ENCODE results near the gene ANKS1B.
"Not testable (repeated sequence)": the region's sequence is repeated elsewhere in the genome, so short reads cannot be mapped to it uniquely, and the experiment has no call there.

The ANKS1B gene

GRCh38 chr12:99034201-99034600 lies 950.5 kb downstream of the ANKS1B start:
- H3K36me3 Mint-ChIP-seq (ENCODE audit: low read depth); H3K27me3 Mint-ChIP-seq; H3K4me3 Mint-ChIP-seq; H3K9me3 Mint-ChIP-seq; intact Hi-C loops (cut with micrococcal nuclease); H3K4me1 Mint-ChIP-seq (ENCODE audit: low read depth); H3K27ac Mint-ChIP-seq: not testable (repeated sequence)

DNA sequence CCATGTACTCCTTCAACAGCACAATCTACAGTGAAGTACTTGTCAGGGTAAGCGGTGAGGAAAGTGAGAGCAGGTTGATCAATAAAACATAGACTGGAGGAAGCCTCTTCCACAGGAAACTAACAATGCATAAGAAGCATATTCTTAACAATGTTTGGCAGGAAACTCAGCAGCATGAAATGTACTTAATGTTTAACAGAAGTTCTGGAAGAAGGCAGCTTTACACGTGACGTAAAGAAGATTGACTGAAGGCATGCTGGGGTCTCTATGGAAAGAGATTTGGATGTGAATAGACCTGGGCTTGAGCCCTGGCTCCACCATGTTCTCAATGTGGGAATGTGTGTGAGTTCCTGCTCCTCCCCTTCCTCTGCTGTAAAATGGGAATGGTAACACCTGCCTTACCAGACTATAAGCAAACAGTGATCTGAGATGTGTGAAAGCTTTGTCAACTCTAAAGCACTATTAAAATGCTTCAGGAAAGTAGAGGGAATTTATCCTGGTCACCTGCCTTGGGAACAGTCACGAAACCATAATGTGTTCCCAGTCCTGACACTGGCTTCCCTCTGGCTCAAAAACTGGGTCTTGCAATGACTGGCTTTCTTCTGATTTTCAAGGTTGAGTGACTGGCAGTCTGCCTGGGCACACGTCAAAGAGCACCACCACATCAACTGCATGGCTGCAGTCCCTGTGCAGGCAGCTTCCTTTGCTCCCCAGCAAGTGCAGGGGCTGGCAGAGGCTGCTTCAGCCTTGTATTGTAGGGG lies 955.0 kb downstream of the ANKS1B start:
- Mint-ChIP-seq H3K36me3 (ENCODE audit: low read depth) (no peaks in the 10 kb centered on the region), H3K9me3 (no peaks in the 10 kb centered on the region), H3K4me1 (ENCODE audit: low read depth) (no peaks in the 10 kb centered on the region), H3K4me3 (no peak overlapping the region), H3K27me3 (no peaks in the 10 kb centered on the region), H3K27ac (no peak overlapping the region)
- intact Hi-C loops (cut with micrococcal nuclease) = no loop called here

GRCh38 chr12:99027461-99027860 lies 957.3 kb downstream of the ANKS1B start:
- intact Hi-C loops (cut with micrococcal nuclease) = no loop called here
- Mint-ChIP-seq H3K4me1 (ENCODE audit: low read depth) (no peaks in the 10 kb centered on the region), H3K9me3 (no peaks in the 10 kb centered on the region), H3K4me3 (no peak overlapping the region), H3K36me3 (ENCODE audit: low read depth) (no peaks in the 10 kb centered on the region), H3K27ac (no peak overlapping the region), H3K27me3 (no peaks in the 10 kb centered on the region)

- Mint-ChIP-seq H3K4me3 (no peak overlapping the region), H3K27me3 (no peaks in the 10 kb centered on the region), H3K36me3 (ENCODE audit: low read depth) (no peaks in the 10 kb centered on the region), H3K4me1 (ENCODE audit: low read depth) (no peaks in the 10 kb centered on the region), H3K9me3 (no peaks in the 10 kb centered on the region), H3K27ac (no peak overlapping the region)
- intact Hi-C loops (cut with micrococcal nuclease) = no loop called here
Measured at GRCh38 chr12:99027055-99027393, 957.7 kb downstream of the ANKS1B start.

- Mint-ChIP-seq H3K27me3 (no peaks in the 10 kb centered on the region), H3K4me1 (ENCODE audit: low read depth) (no peaks in the 10 kb centered on the region), H3K9me3 (no peaks in the 10 kb centered on the region), H3K4me3 (no peak overlapping the region), H3K36me3 (ENCODE audit: low read depth) (no peaks in the 10 kb centered on the region), H3K27ac (no peak overlapping the region)
- intact Hi-C loops (cut with micrococcal nuclease) = no loop called here
Measured at GRCh38 chr12:99026332-99027054, 958.2 kb downstream of the ANKS1B start.

DNA sequence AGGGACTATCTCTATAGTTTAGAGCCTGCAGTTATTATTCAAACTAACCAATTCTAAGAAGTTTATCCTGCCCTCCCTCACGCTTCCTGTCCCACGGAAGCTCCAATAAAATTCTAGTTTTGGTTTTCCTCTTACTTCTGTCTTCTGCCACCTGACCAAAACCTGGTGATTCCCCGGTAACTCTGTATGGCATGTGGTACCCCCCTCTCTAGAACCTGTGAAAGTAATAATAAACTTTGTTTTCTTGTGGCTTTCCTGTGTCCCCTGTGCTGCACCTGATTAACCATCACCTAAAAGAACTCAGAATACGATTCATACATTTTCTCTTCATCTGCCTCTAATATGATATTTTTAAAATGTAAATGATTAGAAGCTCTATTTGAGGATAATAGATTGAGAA lies 959.9 kb downstream of the ANKS1B start:
- no peak overlapping the region for H3K4me3 Mint-ChIP-seq
- H3K27ac Mint-ChIP-seq = no peak overlapping the region
- no peaks in the 10 kb centered on the region for H3K27me3 Mint-ChIP-seq
- no peaks in the 10 kb centered on the region for H3K9me3 Mint-ChIP-seq
- H3K4me1 Mint-ChIP-seq (ENCODE audit: low read depth) = no peaks in the 10 kb centered on the region
- intact Hi-C loops (cut with micrococcal nuclease) = no loop called here
- H3K36me3 Mint-ChIP-seq (ENCODE audit: low read depth) = no peaks in the 10 kb centered on the region

DNA sequence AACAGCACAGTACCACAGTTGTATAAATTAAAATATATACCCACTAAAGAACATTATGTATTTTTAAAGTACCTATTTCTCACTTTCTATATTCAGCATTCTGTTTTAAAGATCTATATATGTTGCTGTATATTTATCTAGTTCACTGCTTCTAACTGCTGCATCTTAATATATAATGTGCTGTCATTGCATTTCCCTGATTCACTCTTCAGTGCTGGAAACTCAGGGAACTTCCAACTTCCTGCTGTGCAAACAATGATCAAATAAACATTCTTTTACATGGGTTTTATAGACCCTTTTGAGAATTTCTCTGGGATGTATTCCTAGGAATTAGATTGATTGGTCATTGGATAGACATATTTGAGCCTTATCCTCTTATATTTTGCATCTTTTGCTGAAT lies 960.5 kb downstream of the ANKS1B start:
- intact Hi-C loops (cut with micrococcal nuclease) = no loop called here
- H3K9me3 Mint-ChIP-seq = no peaks in the 10 kb centered on the region
- H3K4me3 Mint-ChIP-seq = no peak overlapping the region
- H3K27me3 Mint-ChIP-seq = no peaks in the 10 kb centered on the region
- no peaks in the 10 kb centered on the region for H3K36me3 Mint-ChIP-seq (ENCODE audit: low read depth)
- no peak overlapping the region for H3K27ac Mint-ChIP-seq
- no peaks in the 10 kb centered on the region for H3K4me1 Mint-ChIP-seq (ENCODE audit: low read depth)

- Mint-ChIP-seq H3K9me3 (no peaks in the 10 kb centered on the region), H3K36me3 (ENCODE audit: low read depth) (no peaks in the 10 kb centered on the region), H3K27ac (no peak overlapping the region), H3K4me3 (no peak overlapping the region), H3K4me1 (ENCODE audit: low read depth) (no peaks in the 10 kb centered on the region), H3K27me3 (no peaks in the 10 kb centered on the region)
- intact Hi-C loops (cut with micrococcal nuclease) = no loop called here
Measured at GRCh38 chr12:99020871-99021270, 963.9 kb downstream of the ANKS1B start.

GRCh38 chr12:99019798-99020197 lies 964.9 kb downstream of the ANKS1B start:
- Mint-ChIP-seq H3K27ac (no peak overlapping the region), H3K4me3 (no peak overlapping the region), H3K27me3 (no peaks in the 10 kb centered on the region), H3K4me1 (ENCODE audit: low read depth) (no peaks in the 10 kb centered on the region), H3K36me3 (ENCODE audit: low read depth) (no peaks in the 10 kb centered on the region), H3K9me3 (no peaks in the 10 kb centered on the region)
- intact Hi-C loops (cut with micrococcal nuclease) = no loop called here

GRCh38 chr12:99017971-99018370 lies 966.8 kb downstream of the ANKS1B start:
- intact Hi-C loops (cut with micrococcal nuclease) = no loop called here
- peaks cover 2% of the 10 kb centered on the region for H3K27me3 Mint-ChIP-seq
- no peak overlapping the region for H3K27ac Mint-ChIP-seq
- no peaks in the 10 kb centered on the region for H3K4me1 Mint-ChIP-seq (ENCODE audit: low read depth)
- no peak overlapping the region for H3K4me3 Mint-ChIP-seq
- H3K9me3 Mint-ChIP-seq = no peaks in the 10 kb centered on the region
- no peaks in the 10 kb centered on the region for H3K36me3 Mint-ChIP-seq (ENCODE audit: low read depth)

DNA sequence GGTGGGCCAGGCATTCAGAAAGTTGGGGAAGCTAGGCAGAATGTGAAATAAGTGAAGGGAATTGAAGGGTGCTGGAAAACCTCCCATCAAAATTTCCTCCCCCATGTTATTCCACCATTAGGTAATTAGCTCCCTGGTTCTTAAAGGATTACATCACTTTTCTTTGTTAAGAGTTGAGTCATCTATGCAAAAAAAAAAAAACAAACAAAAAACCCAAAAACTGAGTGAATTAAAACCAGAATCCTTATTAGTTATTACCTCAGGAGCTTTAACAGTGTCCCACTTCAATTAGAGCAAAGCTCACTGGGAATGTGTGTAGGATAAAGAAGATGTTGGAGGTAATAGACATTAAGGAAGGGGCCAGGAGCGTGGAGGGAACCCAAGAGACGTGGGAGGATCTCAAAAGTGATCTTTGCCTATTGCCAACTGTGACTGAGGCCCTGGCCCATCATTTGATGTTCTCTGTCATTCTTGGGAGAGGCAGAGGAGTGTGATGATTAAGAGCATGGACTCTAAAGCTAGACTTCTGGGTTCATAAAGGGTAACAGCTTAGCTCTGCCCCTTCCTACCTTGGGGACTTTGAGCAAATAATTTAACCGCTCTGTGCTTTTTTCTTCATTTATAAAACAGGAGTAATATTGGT lies 975.0 kb downstream of the ANKS1B start:
- H3K27ac Mint-ChIP-seq = no peak overlapping the region

GRCh38 chr12:99005601-99006000 lies 979.1 kb downstream of the ANKS1B start:
- no peaks in the 10 kb centered on the region for H3K4me1 Mint-ChIP-seq (ENCODE audit: low read depth)
- no peaks in the 10 kb centered on the region for H3K27me3 Mint-ChIP-seq
- no peak overlapping the region for H3K4me3 Mint-ChIP-seq
- no peak overlapping the region for H3K27ac Mint-ChIP-seq
- no peaks in the 10 kb centered on the region for H3K9me3 Mint-ChIP-seq
- no peaks in the 10 kb centered on the region for H3K36me3 Mint-ChIP-seq (ENCODE audit: low read depth)
- intact Hi-C loops (cut with micrococcal nuclease) = no loop called here

More for the DNA sequence above, 975.0 kb downstream of the ANKS1B start:
- Mint-ChIP-seq H3K27me3 (peaks cover 4% of the 10 kb centered on the region), H3K9me3 (no peaks in the 10 kb centered on the region), H3K4me1 (ENCODE audit: low read depth) (no peaks in the 10 kb centered on the region), H3K4me3 (no peak overlapping the region), H3K36me3 (ENCODE audit: low read depth) (no peaks in the 10 kb centered on the region)
- intact Hi-C loops (cut with micrococcal nuclease) = no loop called here

- Mint-ChIP-seq H3K4me3 (no peak overlapping the region), H3K9me3 (no peaks in the 10 kb centered on the region), H3K27me3 (no peaks in the 10 kb centered on the region), H3K4me1 (ENCODE audit: low read depth) (no peaks in the 10 kb centered on the region), H3K27ac (no peak overlapping the region), H3K36me3 (ENCODE audit: low read depth) (no peaks in the 10 kb centered on the region)
- intact Hi-C loops (cut with micrococcal nuclease) = no loop called here
Measured at GRCh38 chr12:99004799-99005466, 979.8 kb downstream of the ANKS1B start.

GRCh38 chr12:99002731-99003130 lies 982.0 kb downstream of the ANKS1B start:
- Mint-ChIP-seq H3K27me3 (no peaks in the 10 kb centered on the region), H3K36me3 (ENCODE audit: low read depth) (no peaks in the 10 kb centered on the region), H3K4me1 (ENCODE audit: low read depth) (no peaks in the 10 kb centered on the region), H3K9me3 (no peaks in the 10 kb centered on the region), H3K4me3 (no peak overlapping the region), H3K27ac (no peak overlapping the region)
- intact Hi-C loops (cut with micrococcal nuclease) = no loop called here

Data from dendritic cell treated with granulocyte-macrophage colony-stimulating factor and Interleukin-4, amounts not matched to agents 40 ng/mL and 50 ng/mL, for 4 days (primary cell).